ENCODE data around the gene CCDC148. TPM values are rescaled to one million over a fixed set of nuclear protein-coding genes. Genes with fewer than 3 reads are reported as not detected.

Gene CCDC148
- total RNA-seq, 4 donors from 2014 or later, result 0.66 TPM; not detected in 3

- Histone ChIP-seq H3K27ac (no peak overlapping the region), H3K27me3 (no peaks in the 10 kb centered on the region), H3K4me1 (no peaks in the 10 kb centered on the region), H3K9me3 (no peaks in the 10 kb centered on the region), H3K36me3 (no peaks in the 10 kb centered on the region), H3K4me3 (no peak overlapping the region)
- no peak for TF ChIP-seq POLR2A (IDR thresholded peaks at IDR 0.05)
- TF ChIP-seq, protein P1, sequence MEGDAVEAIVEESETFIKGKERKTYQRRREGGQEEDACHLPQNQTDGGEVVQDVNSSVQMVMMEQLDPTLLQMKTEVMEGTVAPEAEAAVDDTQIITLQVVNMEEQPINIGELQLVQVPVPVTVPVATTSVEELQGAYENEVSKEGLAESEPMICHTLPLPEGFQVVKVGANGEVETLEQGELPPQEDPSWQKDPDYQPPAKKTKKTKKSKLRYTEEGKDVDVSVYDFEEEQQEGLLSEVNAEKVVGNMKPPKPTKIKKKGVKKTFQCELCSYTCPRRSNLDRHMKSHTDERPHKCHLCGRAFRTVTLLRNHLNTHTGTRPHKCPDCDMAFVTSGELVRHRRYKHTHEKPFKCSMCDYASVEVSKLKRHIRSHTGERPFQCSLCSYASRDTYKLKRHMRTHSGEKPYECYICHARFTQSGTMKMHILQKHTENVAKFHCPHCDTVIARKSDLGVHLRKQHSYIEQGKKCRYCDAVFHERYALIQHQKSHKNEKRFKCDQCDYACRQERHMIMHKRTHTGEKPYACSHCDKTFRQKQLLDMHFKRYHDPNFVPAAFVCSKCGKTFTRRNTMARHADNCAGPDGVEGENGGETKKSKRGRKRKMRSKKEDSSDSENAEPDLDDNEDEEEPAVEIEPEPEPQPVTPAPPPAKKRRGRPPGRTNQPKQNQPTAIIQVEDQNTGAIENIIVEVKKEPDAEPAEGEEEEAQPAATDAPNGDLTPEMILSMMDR (IDR thresholded peaks at IDR 0.05 in 4 of 5, conservative IDR thresholded peaks at IDR 0.05 in 1 of 5), result no peak
- ATAC-seq (no peak), DNase-seq (no peak)
- intact Hi-C loops (cut with DNase I; ENCODE audit: low total_unique reads) (no loop called here), in situ Hi-C loops (cut with MboI; ENCODE audit: low sequenced_read_pairs in 4 of 4) (no loop called here)
Measured at GRCh38 chr2:158392687-158393086, 63.9 kb downstream of the CCDC148 start.

- intact Hi-C loops (cut with DNase I; ENCODE audit: low total_unique reads), result no loop called here
- H3K4me1 ChIP-seq, result no peaks in the 10 kb centered on the region
- no peaks in the 10 kb centered on the region for H3K27me3 ChIP-seq
- no peaks in the 10 kb centered on the region for H3K9me3 ChIP-seq
- no peak overlapping the region for H3K27ac ChIP-seq
- no peak overlapping the region for H3K4me3 ChIP-seq
- H3K36me3 ChIP-seq, result no peaks in the 10 kb centered on the region
- no peak for ATAC-seq
- in situ Hi-C loops (cut with MboI; ENCODE audit: low sequenced_read_pairs in 4 of 4), result no loop called here
- DNase-seq, result no peak
- TF ChIP-seq, protein P1 (IDR thresholded peaks at IDR 0.05 in 4 of 5, conservative IDR thresholded peaks at IDR 0.05 in 1 of 5), result no peak
- no peak for TF ChIP-seq POLR2A (IDR thresholded peaks at IDR 0.05)
Measured at GRCh38 chr2:158391876-158392275, 64.7 kb downstream of the CCDC148 start.

DNA sequence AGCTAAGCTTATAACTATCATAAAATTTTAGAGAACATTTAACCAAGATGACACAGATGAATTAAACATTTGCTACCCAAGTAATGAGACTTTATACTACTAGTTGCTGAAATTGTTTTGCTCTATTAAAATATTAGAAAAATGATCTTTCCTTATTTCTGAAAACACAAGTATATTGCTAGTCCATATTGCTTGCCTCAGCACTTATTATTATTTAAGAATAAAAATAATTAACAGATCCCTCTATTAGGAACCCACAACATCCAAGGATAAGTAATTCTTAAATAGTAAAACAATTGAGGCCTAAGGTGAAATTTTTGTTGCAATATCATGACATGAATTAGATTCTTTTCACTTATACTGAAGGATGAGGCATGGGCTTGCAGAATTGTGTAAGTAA, 65.2 kb downstream of the CCDC148 start:
- DNase-seq (no peak), ATAC-seq (no peak)
- H3K27me3 ChIP-seq, result no peaks in the 10 kb centered on the region
- in situ Hi-C loops (cut with MboI; ENCODE audit: low sequenced_read_pairs in 4 of 4), result no loop called here
- H3K9me3 ChIP-seq, result no peaks in the 10 kb centered on the region
- no peak overlapping the region for H3K27ac ChIP-seq
- no peaks in the 10 kb centered on the region for H3K4me1 ChIP-seq
- H3K36me3 ChIP-seq, result no peaks in the 10 kb centered on the region
- no peak for TF ChIP-seq POLR2A (IDR thresholded peaks at IDR 0.05)
- TF ChIP-seq, protein P1 (IDR thresholded peaks at IDR 0.05 in 4 of 5, conservative IDR thresholded peaks at IDR 0.05 in 1 of 5), result no peak
- intact Hi-C loops (cut with DNase I; ENCODE audit: low total_unique reads), result no loop called here
- no peak overlapping the region for H3K4me3 ChIP-seq

DNA sequence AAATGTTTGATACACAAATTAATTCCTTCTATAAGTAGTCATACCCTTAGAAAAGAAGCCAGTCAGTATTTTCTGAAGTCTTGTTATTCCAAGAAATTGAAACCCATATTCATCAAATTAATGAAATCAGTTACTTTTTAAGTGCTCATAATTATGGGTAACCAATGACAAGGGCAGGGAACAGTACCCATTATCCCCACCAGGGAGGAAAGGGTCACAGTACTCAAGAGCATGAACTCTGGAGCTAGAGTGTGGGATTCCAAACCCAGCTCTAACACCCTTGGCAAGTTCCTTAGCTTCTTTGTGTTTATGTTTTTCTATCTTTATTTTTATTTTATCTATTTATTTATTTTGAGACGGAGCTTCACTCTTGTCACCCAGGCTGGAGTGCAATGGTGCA, 68.4 kb downstream of the CCDC148 start:
- no peaks in the 10 kb centered on the region for H3K27me3 ChIP-seq
- intact Hi-C loops (cut with DNase I; ENCODE audit: low total_unique reads), result no loop called here
- H3K27ac ChIP-seq, result no peak overlapping the region
- no peaks in the 10 kb centered on the region for H3K36me3 ChIP-seq
- no peak overlapping the region for H3K4me3 ChIP-seq
- no peak for TF ChIP-seq POLR2A (IDR thresholded peaks at IDR 0.05)
- TF ChIP-seq, protein P1 (IDR thresholded peaks at IDR 0.05 in 4 of 5, conservative IDR thresholded peaks at IDR 0.05 in 1 of 5), result no peak
- in situ Hi-C loops (cut with MboI; ENCODE audit: low sequenced_read_pairs in 4 of 4), result no loop called here
- H3K4me1 ChIP-seq, result no peaks in the 10 kb centered on the region
- no peak for DNase-seq
- ATAC-seq, result no peak
- no peaks in the 10 kb centered on the region for H3K9me3 ChIP-seq

DNA sequence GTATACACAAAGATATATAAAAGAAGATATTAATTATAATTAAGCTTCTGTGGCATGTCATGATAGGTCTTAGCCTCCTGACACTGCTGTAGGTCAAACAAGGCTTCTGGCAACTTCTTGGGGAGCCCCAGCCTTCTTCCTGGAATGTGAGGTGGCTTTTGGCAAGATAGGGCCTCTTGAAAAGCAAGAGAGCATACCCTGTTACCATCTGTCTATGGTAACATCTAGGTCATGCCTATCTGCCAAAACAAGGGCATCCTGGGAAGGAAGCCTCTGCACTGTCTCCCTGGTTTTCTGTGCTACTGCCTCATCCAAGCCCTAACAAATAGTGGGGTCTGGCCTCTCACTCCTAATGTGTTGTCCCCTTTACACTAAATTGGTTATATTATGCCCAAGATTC, 70.9 kb downstream of the CCDC148 start:
- DNase-seq (no peak), ATAC-seq (no peak)
- intact Hi-C loops (cut with DNase I; ENCODE audit: low total_unique reads) (no loop called here), in situ Hi-C loops (cut with MboI; ENCODE audit: low sequenced_read_pairs in 4 of 4) (no loop called here)
- H3K36me3 ChIP-seq, result no peaks in the 10 kb centered on the region
- H3K9me3 ChIP-seq, result no peaks in the 10 kb centered on the region
- no peak overlapping the region for H3K4me3 ChIP-seq
- H3K4me1 ChIP-seq, result no peaks in the 10 kb centered on the region
- no peak for TF ChIP-seq POLR2A (IDR thresholded peaks at IDR 0.05)
- TF ChIP-seq, protein P1 (IDR thresholded peaks at IDR 0.05 in 4 of 5, conservative IDR thresholded peaks at IDR 0.05 in 1 of 5), result no peak
- no peaks in the 10 kb centered on the region for H3K27me3 ChIP-seq
- no peak overlapping the region for H3K27ac ChIP-seq
